RWPE1 (cell line): ENCODE measurements around the gene TCHH.

Experiments used
- CTCF ChIA-PET: fragments of 350-600 bp; sonication (Branson Sonifier 250); formaldehyde crosslinking; extraction: SDS; loops from one replicate; lab custom pipeline; 2021; lab: Yijun Ruan, JAX
- POLR2A ChIA-PET: fragments of 400-600 bp; formaldehyde crosslinking; extraction: SDS; loops from one replicate; lab custom pipeline; 2020; ENCODE audit warnings: antibody characterized with exemption; ENCODE audit not compliant: low non-redundant PET; lab: Yijun Ruan, JAX
- DNase-seq: peaks from one replicate; pipeline ENCODE4 v3.0.0; 2012; ENCODE audit warnings: low spot score
- H3K27ac ChIP-seq: fragments of 450-650 bp; 2 replicates; pipeline ENCODE4 v1.5.1; 2017
- CTCF ChIP-seq: fragments of 450-650 bp; conservative IDR thresholded peaks from 2 replicates; pipeline ENCODE4 v1.5.1; 2017; ENCODE audit warnings: low read depth, mild to moderate bottlenecking

Gene TCHH

DNA sequence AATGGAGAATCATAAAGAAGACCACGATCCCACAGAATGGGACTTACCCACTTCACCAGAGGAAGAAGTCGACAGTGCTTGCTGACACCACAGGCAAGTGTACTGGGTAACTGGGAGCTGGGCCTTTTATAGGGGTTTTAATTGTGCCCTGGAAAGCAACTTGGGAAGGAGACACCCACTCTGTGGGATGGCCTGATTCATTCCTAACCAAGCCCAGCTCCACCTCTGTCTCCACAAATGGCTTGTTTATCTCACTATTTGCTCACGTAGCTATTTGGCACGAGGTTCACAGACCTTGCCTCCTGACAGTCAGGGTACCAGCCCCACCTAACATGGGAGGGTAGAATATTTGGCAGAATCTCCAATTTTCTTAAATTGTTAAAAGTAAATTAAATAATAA, at the start of gene TCHH:
TCHH (minus strand) TSS at position 101 of the 400 bp plus-strand sequence. CDS start 1,364 bp downstream, outside the sequence.
- no peak for TF ChIP-seq CTCF
- ChIA-PET POLR2A (no interaction called here), CTCF (no interaction called here)
- DNase-seq = no peak
- H3K27ac ChIP-seq = no peak within 1 kb of the TSS

DNA sequence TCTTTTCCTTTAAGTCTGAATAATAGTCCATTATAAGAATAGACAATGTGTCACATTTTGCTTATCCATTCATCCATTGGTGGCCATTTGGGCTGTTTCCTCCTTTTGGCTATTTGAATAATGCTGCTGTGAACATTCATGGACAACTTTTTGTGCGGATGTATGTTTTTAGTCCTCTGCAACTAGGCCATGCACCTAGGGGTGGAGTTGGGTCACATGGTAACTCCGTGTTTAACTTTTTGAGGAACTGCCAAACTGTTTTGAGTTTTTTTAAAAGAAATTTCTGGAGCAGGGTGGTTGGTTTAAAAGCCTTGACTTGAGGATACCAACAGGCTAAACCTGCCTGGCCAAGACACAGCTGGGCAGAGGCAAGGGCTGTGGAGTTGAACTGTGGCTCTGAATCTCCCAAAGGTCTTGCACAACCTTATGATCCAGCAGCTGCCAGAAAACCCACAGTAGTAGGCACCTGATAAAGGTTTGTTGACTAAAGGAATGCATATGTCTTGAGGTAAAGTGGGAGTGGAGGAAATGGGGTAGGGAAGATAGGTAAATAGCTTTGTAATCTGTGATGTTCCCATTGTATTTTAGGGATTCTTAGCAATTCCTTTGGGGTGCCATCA, 49.4 kb upstream of the TCHH start:
- DNase-seq = no peak
- CTCF ChIA-PET = interaction anchor here (0.6 to 1.0 kb wide), 5 partner anchors 8 to 295 kb away, joined by 3 read pairs; no protein-coding TSS in a partner anchor
- POLR2A ChIA-PET = no interaction called here
- H3K27ac ChIP-seq = no peak overlapping the region
- no peak for TF ChIP-seq CTCF

DNA sequence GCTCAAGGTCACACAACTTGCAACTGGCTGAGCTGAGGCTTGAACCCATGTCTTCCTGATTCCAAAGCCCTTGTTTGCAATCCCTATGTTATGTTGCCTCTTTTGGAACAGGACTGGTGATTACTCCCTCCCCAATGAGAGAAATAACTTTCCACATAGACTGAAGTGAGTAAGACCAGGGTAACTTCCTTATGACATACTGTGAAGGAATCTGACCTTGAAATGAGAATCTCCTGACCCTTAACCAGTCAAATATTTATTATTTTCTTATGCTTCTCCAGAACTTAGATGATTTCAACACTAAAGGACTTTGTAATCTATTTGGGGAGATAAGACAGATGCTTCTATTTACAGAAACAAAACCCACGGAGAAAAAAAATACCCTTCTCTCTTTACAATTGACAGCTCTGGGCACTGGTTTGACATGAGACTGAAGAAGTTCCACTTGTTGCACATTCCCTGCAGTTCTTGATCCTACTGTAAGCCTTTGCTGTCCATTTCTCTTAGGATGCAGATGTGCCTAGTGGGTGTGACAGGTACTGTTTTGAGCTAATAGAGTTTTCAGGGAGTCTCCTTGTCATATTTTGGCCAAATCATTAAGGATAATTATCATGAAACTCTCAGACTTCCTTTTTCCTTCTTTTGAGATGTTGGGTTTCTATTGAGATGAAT, 47.7 kb upstream of the TCHH start:
- no peak for TF ChIP-seq CTCF
- H3K27ac ChIP-seq = no peak overlapping the region
- ChIA-PET CTCF (interaction anchor here (0.6 kb wide), 1 partner anchor 14 kb away, joined by 4 read pairs; no protein-coding TSS in a partner anchor), POLR2A (no interaction called here)
- peak; percentile 89 for DNase-seq

- H3K27ac ChIP-seq = no peak overlapping the region
- ChIA-PET CTCF (interaction anchor here (1.0 kb wide), 1 partner anchor 26 kb away, joined by 4 read pairs; no protein-coding TSS in a partner anchor), POLR2A (no interaction called here)
- DNase-seq = no peak
- TF ChIP-seq CTCF = no peak
Measured at GRCh38 chr1:152160576-152160975, 45.3 kb upstream of the TCHH start.

- DNase-seq = no peak
- H3K27ac ChIP-seq = no peak within 1 kb of the TSS
- ChIA-PET CTCF (interaction anchor here (0.6 to 0.9 kb wide), 2 partner anchors 14 to 273 kb away, joined by 4 to 6 read pairs; no protein-coding TSS in a partner anchor), POLR2A (no interaction called here)
- TF ChIP-seq CTCF = no peak
Measured at GRCh38 chr1:152159144-152159543, 43.9 kb upstream of the TCHH start, which contains the start of gene RPTN. RPTN (minus strand) TSS chr1:152159228; CDS start chr1:152157889, 1,339 bp downstream.

- POLR2A ChIA-PET = no interaction called here
- no peak for TF ChIP-seq CTCF
- no peak overlapping the region for H3K27ac ChIP-seq
- no peak for DNase-seq
- CTCF ChIA-PET = no interaction called here
Measured at GRCh38 chr1:152153996-152154395, 38.8 kb upstream of the TCHH start.
